Dermis lymphatic vessel endothelial cell (primary cell): ENCODE data around the gene CNKSR3. TPM values are rescaled to one million over a fixed set of nuclear protein-coding genes. Genes with fewer than 3 reads are reported as not detected.

ENCODE experiments used
- total RNA-seq: library from RNA; depleted of rRNA; stranded (reverse); fragments of >200 nt; gene quantifications from 2 replicates; pipeline ENCODE4 v1.2.1, GENCODE V29; 2014

Gene CNKSR3
- total RNA-seq: 13.8 and 15.9 TPM in 2 replicates

GRCh38 chr6:154510144-154510905 lies at the start of gene CNKSR3:
Gene CNKSR3 (minus strand): TSS chr6:154510685. CDS start chr6:154510114, 571 bp downstream.

GRCh38 chr6:154356690-154357089 lies 153.8 kb downstream of the CNKSR3 start, which contains the start of gene IPCEF1:
Gene IPCEF1 (minus strand): TSS chr6:154356803. CDS start chr6:154265947, 90,856 bp downstream.

Other genes starting within 250 kb of the CNKSR3 start
- 4.4 and 6.3 TPM in 2 replicates for gene IPCEF1, start 153.9 kb downstream of the CNKSR3 start, total RNA-seq
- 20.7 and 23.5 TPM in 2 replicates for gene SCAF8, start 222.7 kb upstream of the CNKSR3 start, total RNA-seq